SK-N-SH (cell line): ENCODE results near the gene RERG. TPM values are rescaled to one million over a fixed set of nuclear protein-coding genes. Genes with fewer than 3 reads are reported as not detected.

Experiments
- CTCF ChIA-PET: fragments of 300-600, 350-600 bp; formaldehyde crosslinking; extraction: SDS; loops from one replicate; lab custom pipeline; 2021; lab: Yijun Ruan, JAX
- POLR2A ChIA-PET: fragments of 350-600 bp; sonication (Branson Sonifier 250); formaldehyde crosslinking; extraction: SDS; loops from one replicate; lab custom pipeline; 2020; ENCODE audit warnings: antibody characterized with exemption, inconsistent platforms; lab: Yijun Ruan, JAX
- DNase-seq: peaks from one replicate; pipeline ENCODE4 v3.0.0; 2012
- H2AFZ ChIP-seq: fragments of 200-600 bp; sonication (generic); 2 replicates; pipeline ENCODE4 v1.8.1; 2016; ENCODE audit warnings: antibody characterized with exemption, mild to moderate bottlenecking, low read depth
- H3F3A ChIP-seq: fragments of 200-600 bp; sonication (generic); replicated peaks from 2 replicates; pipeline ENCODE3; 2016; ENCODE audit warnings: antibody characterized with exemption, mild to moderate bottlenecking; ENCODE audit not compliant: insufficient read depth
- H3K27ac ChIP-seq, 2 experiments: fragments of 200-500 bp in 1 of 2; fragments of 200-600 bp in 1 of 2; sonication (Bioruptor generic) in 1 of 2; sonication (generic), shearing (Covaris generic) in 1 of 2; 2 replicates each; pipeline versions ENCODE4 v1.5.1 to v1.6.1; 2014 to 2016; ENCODE audit warnings: low read depth in 2 of 2, inconsistent platforms in 1 of 2, low read length in 1 of 2, mild to moderate bottlenecking in 1 of 2, mixed read lengths in 1 of 2
- H3K27me3 ChIP-seq: fragments of 200-600 bp; sonication (generic), shearing (Covaris generic); 2 replicates; pipeline ENCODE4 v1.6.1; 2016; ENCODE audit warnings: mixed run types; ENCODE audit not compliant: insufficient read depth
- H3K36me3 ChIP-seq, 2 experiments: fragments of 200-500 bp in 1 of 2; fragments of 200-600 bp in 1 of 2; sonication (Bioruptor generic) in 1 of 2; sonication (generic) in 1 of 2; replicated peaks in 1 of 2; 2 replicates each; pipeline versions ENCODE3 to v1.5.1; 2014 to 2016; ENCODE audit warnings: low read length in 1 of 2, mild to moderate bottlenecking in 1 of 2; ENCODE audit not compliant: insufficient read depth in 2 of 2, control insufficient read depth in 1 of 2
- H3K4me1 ChIP-seq, 2 experiments: fragments of 200-500 bp in 1 of 2; fragments of 200-600 bp in 1 of 2; sonication (Bioruptor generic) in 1 of 2; sonication (generic), shearing (Covaris generic) in 1 of 2; 2 replicates each; pipeline versions ENCODE4 v1.5.1 to v1.6.1; 2014 to 2016; ENCODE audit warnings: low read depth in 1 of 2, low read length in 1 of 2, mixed run types in 1 of 2; ENCODE audit not compliant: insufficient read depth in 2 of 2, control insufficient read depth in 1 of 2
- H3K4me2 ChIP-seq: fragments of 200-600 bp; sonication (generic), shearing (Covaris generic); 2 replicates; pipeline ENCODE4 v1.6.1; 2017; ENCODE audit warnings: mixed run types
- H3K4me3 ChIP-seq, 2 experiments: fragments of 200-500 bp in 1 of 2; fragments of 200-600 bp in 1 of 2; sonication (Bioruptor generic) in 1 of 2; sonication (generic), shearing (Covaris generic) in 1 of 2; 2 replicates each; pipeline versions ENCODE4 v1.5.1 to v1.8.1; 2014 to 2016; ENCODE audit warnings: low read depth in 2 of 2, inconsistent platforms in 1 of 2, low read length in 1 of 2, mild to moderate bottlenecking in 1 of 2, mixed read lengths in 1 of 2, moderate library complexity in 1 of 2
- H3K79me2 ChIP-seq: fragments of 200-600 bp; sonication (generic); 2 replicates; pipeline ENCODE4 v1.8.1; 2017; ENCODE audit warnings: mild to moderate bottlenecking; ENCODE audit not compliant: insufficient read depth
- H3K9ac ChIP-seq: fragments of 200-600 bp; sonication (generic); 2 replicates; pipeline ENCODE4 v1.6.1; 2017; ENCODE audit warnings: mixed run types
- H3K9me2 ChIP-seq: fragments of 200-600 bp; sonication (generic); 2 replicates; pipeline ENCODE4 v1.6.1; 2017; ENCODE audit warnings: mixed run types
- H3K9me3 ChIP-seq: fragments of 200-600 bp; sonication (generic); 2 replicates; pipeline ENCODE4 v1.6.1; 2017; ENCODE audit warnings: mixed run types, mild to moderate bottlenecking, moderate library complexity
- H4K20me1 ChIP-seq: fragments of 200-600 bp; sonication (generic); 2 replicates; pipeline ENCODE4 v1.6.1; 2017; ENCODE audit warnings: mild to moderate bottlenecking, mixed run types; ENCODE audit not compliant: insufficient read depth
- CHD2 ChIP-seq: fragments of 150-350 bp; IDR thresholded peaks from 2 replicates; pipeline ENCODE4 v1.6.1; 2018; ENCODE audit warnings: low read length; ENCODE audit not compliant: partially characterized antibody
- FOSL2 ChIP-seq: IDR thresholded peaks from 2 replicates; pipeline ENCODE4 v1.4.0; 2012; ENCODE audit warnings: low read depth, mild to moderate bottlenecking, moderate library complexity, borderline replicate concordance
- FOXM1 ChIP-seq: IDR thresholded peaks from 2 replicates; pipeline ENCODE4 v1.4.0; 2012; ENCODE audit warnings: low read depth, mild to moderate bottlenecking
- GATA2 ChIP-seq: sonication (generic); formaldehyde crosslinking; IDR thresholded peaks from 2 replicates; pipeline ENCODE4 v1.5.0; 2020; ENCODE audit warnings: mild to moderate bottlenecking, missing genetic modification reagents
- IRF3 ChIP-seq: fragments of 150-350 bp; IDR thresholded peaks from 2 replicates; pipeline ENCODE4 v1.6.1; 2016; ENCODE audit warnings: mild to moderate bottlenecking, low read depth, low read length
- PBX3 ChIP-seq: IDR thresholded peaks from 2 replicates; pipeline ENCODE4; 2012
- POLR2AphosphoS5 ChIP-seq: IDR thresholded peaks from 2 replicates; pipeline ENCODE4 v1.6.1; 2012; ENCODE audit warnings: low read depth, low read length
- RCOR1 ChIP-seq: fragments of 150-350 bp; IDR thresholded peaks from 2 replicates; pipeline ENCODE4 v1.6.1; 2017; ENCODE audit warnings: antibody characterized with exemption, low read length
- RFX5 ChIP-seq: IDR thresholded peaks from 2 replicates; pipeline ENCODE4 v1.6.1; 2012; ENCODE audit warnings: mild to moderate bottlenecking, improper control_type of control experiment, low read length
- RXRA ChIP-seq: IDR thresholded peaks from 2 replicates; pipeline ENCODE4 v1.4.0; 2012; ENCODE audit warnings: low read depth, mild to moderate bottlenecking, borderline replicate concordance
- SIN3A ChIP-seq: IDR thresholded peaks from 2 replicates; pipeline ENCODE4 v1.6.1; 2012; ENCODE audit warnings: low read depth, mild to moderate bottlenecking, low read length, moderate library complexity, borderline replicate concordance
- TAF1 ChIP-seq: IDR thresholded peaks from 2 replicates; pipeline ENCODE4 v1.6.1; 2012; ENCODE audit warnings: low read depth, mild to moderate bottlenecking, low read length, moderate library complexity, borderline replicate concordance
- TEAD4 ChIP-seq: IDR thresholded peaks from 2 replicates; pipeline ENCODE4 v1.4.0; 2012; ENCODE audit warnings: mild to moderate bottlenecking, borderline replicate concordance; ENCODE audit not compliant: insufficient read depth
- YY1 ChIP-seq: IDR thresholded peaks from 2 replicates; pipeline ENCODE4 v1.4.0; 2012; ENCODE audit warnings: low read depth, mild to moderate bottlenecking
- WGBS: methylation state at CpG from one replicate; pipeline ENCODE4 v1.1.6; 2017; ENCODE audit warnings: low lambda C conversion rate; 5-methylcytosine and 5-hydroxymethylcytosine counted together
- polyA plus RNA-seq, 3 experiments: library from polyadenylated mRNA; depleted of rRNA; stranded (reverse); fragments of >200 nt; gene quantifications; 2 replicates each; pipeline ENCODE4 v1.2.3, GENCODE V29; 2012
- TF ChIP-seq, protein P1 (sequence below): fragments of 200-600 bp; sonication (generic); IDR thresholded peaks from 2 replicates; pipeline ENCODE4 v1.6.1; 2017; ENCODE audit warnings: antibody characterized with exemption, mild to moderate bottlenecking, moderate library complexity
- TF ChIP-seq, protein P2 (sequence below): IDR thresholded peaks from 2 replicates; pipeline ENCODE4 v1.4.0; 2012; ENCODE audit warnings: low read depth, borderline replicate concordance

RERG gene
- polyA plus RNA-seq, 1 of the 3 experiments (the other 2 are of a cell fraction) = 0.49 TPM

GRCh38 chr12:15222219-15222618, 1.0 kb upstream of the RERG start:
- no peak for TF ChIP-seq IRF3
- Histone ChIP-seq H3K27me3 (no peaks in the 10 kb centered on the region; the same call in 1 of the 2 replicates), H3K4me3 (no peak overlapping the region), H4K20me1 (no peaks in the 10 kb centered on the region), H3F3A (no peaks in the 10 kb centered on the region), H2AFZ (no peak overlapping the region), H3K9me2 (no peaks in the 10 kb centered on the region), H3K36me3 (no peaks in the 10 kb centered on the region), H3K79me2 (no peaks in the 10 kb centered on the region), H3K4me1 (peaks cover 0 to 4% of the 10 kb centered on the region in 2 experiments; a peak in 3 of 4 replicates), H3K4me2 (no peak overlapping the region), H3K9me3 (no peaks in the 10 kb centered on the region), H3K27ac (no peak overlapping the region), H3K9ac (no peak overlapping the region)
- ChIA-PET POLR2A (no interaction called here), CTCF (interaction anchor here (0.5 to 5.0 kb wide), 36 partner anchors 9 to 523 kb away, joined by 3 to 54 read pairs (median 6); no protein-coding TSS in a partner anchor)
- 14% methylated on average over 3 of the region's 3 CpGs for WGBS
- no peak for DNase-seq

DNA sequence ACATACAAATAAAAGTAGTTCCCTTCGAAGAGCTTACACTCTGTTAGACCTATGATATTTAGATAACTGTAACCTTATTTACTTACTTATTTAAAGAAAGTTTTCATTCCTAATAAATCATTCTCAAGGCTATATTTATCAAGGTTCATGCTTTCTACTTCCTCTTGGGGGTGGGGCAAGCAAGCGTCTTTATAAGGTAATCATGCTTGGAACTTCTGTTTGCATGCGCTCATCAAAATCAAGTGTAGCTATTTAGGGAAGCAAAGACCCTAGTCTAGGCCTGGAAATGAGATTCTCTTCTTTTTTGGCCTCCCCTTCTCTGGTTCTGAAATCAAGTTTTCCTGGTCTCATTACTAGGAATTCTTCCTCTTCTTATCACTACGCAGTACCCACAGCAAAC, 766 bp downstream of the RERG start:
- H3K4me2 ChIP-seq = peak overlapping the region; percentile 91; the same call in 1 of the 2 replicates
- H3K27ac ChIP-seq = no peak overlapping the region
- WGBS = 87% methylated on average over 4 of the region's 4 CpGs
- TF ChIP-seq GATA2 (CRISPR knock-in tag) (no peak), RXRA (no peak), PBX3 (no peak), FOXM1 (no peak), TAF1 (no peak), RFX5 (no peak), FOSL2 (no peak), SIN3A (no peak), CHD2 (no peak), TEAD4 (no peak), YY1 (no peak), POLR2AphosphoS5 (no peak), RCOR1 (no peak)
- TF ChIP-seq, protein P1, sequence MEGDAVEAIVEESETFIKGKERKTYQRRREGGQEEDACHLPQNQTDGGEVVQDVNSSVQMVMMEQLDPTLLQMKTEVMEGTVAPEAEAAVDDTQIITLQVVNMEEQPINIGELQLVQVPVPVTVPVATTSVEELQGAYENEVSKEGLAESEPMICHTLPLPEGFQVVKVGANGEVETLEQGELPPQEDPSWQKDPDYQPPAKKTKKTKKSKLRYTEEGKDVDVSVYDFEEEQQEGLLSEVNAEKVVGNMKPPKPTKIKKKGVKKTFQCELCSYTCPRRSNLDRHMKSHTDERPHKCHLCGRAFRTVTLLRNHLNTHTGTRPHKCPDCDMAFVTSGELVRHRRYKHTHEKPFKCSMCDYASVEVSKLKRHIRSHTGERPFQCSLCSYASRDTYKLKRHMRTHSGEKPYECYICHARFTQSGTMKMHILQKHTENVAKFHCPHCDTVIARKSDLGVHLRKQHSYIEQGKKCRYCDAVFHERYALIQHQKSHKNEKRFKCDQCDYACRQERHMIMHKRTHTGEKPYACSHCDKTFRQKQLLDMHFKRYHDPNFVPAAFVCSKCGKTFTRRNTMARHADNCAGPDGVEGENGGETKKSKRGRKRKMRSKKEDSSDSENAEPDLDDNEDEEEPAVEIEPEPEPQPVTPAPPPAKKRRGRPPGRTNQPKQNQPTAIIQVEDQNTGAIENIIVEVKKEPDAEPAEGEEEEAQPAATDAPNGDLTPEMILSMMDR = no peak
- TF ChIP-seq, protein P2, sequence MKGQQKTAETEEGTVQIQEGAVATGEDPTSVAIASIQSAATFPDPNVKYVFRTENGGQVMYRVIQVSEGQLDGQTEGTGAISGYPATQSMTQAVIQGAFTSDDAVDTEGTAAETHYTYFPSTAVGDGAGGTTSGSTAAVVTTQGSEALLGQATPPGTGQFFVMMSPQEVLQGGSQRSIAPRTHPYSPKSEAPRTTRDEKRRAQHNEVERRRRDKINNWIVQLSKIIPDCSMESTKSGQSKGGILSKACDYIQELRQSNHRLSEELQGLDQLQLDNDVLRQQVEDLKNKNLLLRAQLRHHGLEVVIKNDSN = no peak
- TF ChIP-seq, all 33 proteins: peak for 0
- Histone ChIP-seq H4K20me1 (no peaks in the 10 kb centered on the region), H3K9ac (no peak overlapping the region), H3K27me3 (no peaks in the 10 kb centered on the region; the same call in 1 of the 2 replicates), H3K4me3 (no peak overlapping the region; a peak in 1 of 4 replicates), H3K4me1 (peaks cover 0 to 4% of the 10 kb centered on the region in 2 experiments; a peak in 2 of 4 replicates), H2AFZ (no peak overlapping the region), H3K36me3 (no peaks in the 10 kb centered on the region), H3K79me2 (no peaks in the 10 kb centered on the region), H3K9me2 (no peaks in the 10 kb centered on the region), H3K9me3 (no peaks in the 10 kb centered on the region), H3F3A (no peaks in the 10 kb centered on the region)
- ChIA-PET POLR2A (no interaction called here), CTCF (interaction anchor here (0.9 to 5.0 kb wide), 39 partner anchors 8 to 982 kb away, joined by 3 to 54 read pairs (median 5); no protein-coding TSS in a partner anchor)
- no peak for DNase-seq
